ENCODE results near the gene FAM168A.

The FAM168A gene

GRCh38 chr11:73425108-73425507, 172.8 kb downstream of the FAM168A start:
- no peak for DNase-seq (ENCODE audit: low read depth)

- no peak for DNase-seq (ENCODE audit: low read depth)
Observed at GRCh38 chr11:73423506-73423905, 174.4 kb downstream of the FAM168A start.

GRCh38 chr11:73422886-73423285, 175.0 kb downstream of the FAM168A start:
- no peak for DNase-seq (ENCODE audit: low read depth)

GRCh38 chr11:73420136-73420535, 177.8 kb downstream of the FAM168A start:
- no peak for DNase-seq (ENCODE audit: low read depth)

GRCh38 chr11:73416786-73417185, 181.1 kb downstream of the FAM168A start:
- no peak for DNase-seq (ENCODE audit: low read depth)

GRCh38 chr11:73415854-73416615, 181.9 kb downstream of the FAM168A start:
- DNase-seq (ENCODE audit: low read depth) = no peak

GRCh38 chr11:73414977-73415651, 182.8 kb downstream of the FAM168A start:
- no peak for DNase-seq (ENCODE audit: low read depth)

- no peak for DNase-seq (ENCODE audit: low read depth)
Observed at GRCh38 chr11:73413256-73413655, 184.7 kb downstream of the FAM168A start.

GRCh38 chr11:73412308-73412707, 185.6 kb downstream of the FAM168A start:
- no peak for DNase-seq (ENCODE audit: low read depth)

- DNase-seq (ENCODE audit: low read depth) = no peak
Observed at GRCh38 chr11:73411031-73411430, 186.9 kb downstream of the FAM168A start.

- DNase-seq (ENCODE audit: low read depth) = no peak
Observed at GRCh38 chr11:73410627-73411026, 187.3 kb downstream of the FAM168A start.

- no peak for DNase-seq (ENCODE audit: low read depth)
Observed at GRCh38 chr11:73409431-73409830, 188.5 kb downstream of the FAM168A start.

- no peak for DNase-seq (ENCODE audit: low read depth)
Observed at GRCh38 chr11:73406619-73407018, 191.3 kb downstream of the FAM168A start.

GRCh38 chr11:73406131-73406530, 191.8 kb downstream of the FAM168A start:
- no peak for DNase-seq (ENCODE audit: low read depth)

- no peak for DNase-seq (ENCODE audit: low read depth)
Observed at GRCh38 chr11:73405146-73405510, 192.8 kb downstream of the FAM168A start.

GRCh38 chr11:73404506-73405145, 193.3 kb downstream of the FAM168A start:
- no peak for DNase-seq (ENCODE audit: low read depth)

- no peak for DNase-seq (ENCODE audit: low read depth)
Observed at GRCh38 chr11:73404048-73404447, 193.9 kb downstream of the FAM168A start.

GRCh38 chr11:73403541-73403940, 194.4 kb downstream of the FAM168A start:
- no peak for DNase-seq (ENCODE audit: low read depth)

- no peak for DNase-seq (ENCODE audit: low read depth)
Observed at GRCh38 chr11:73402834-73403185, 195.1 kb downstream of the FAM168A start.

- DNase-seq (ENCODE audit: low read depth) = no peak
Observed at GRCh38 chr11:73401924-73402833, 195.7 kb downstream of the FAM168A start.

GRCh38 chr11:73401217-73401923, 196.5 kb downstream of the FAM168A start:
- DNase-seq (ENCODE audit: low read depth) = no peak

GRCh38 chr11:73400293-73400692, 197.6 kb downstream of the FAM168A start:
- DNase-seq (ENCODE audit: low read depth) = no peak
